OCI-LY1 (cell line): ENCODE measurements around the gene ZC2HC1B.

Experiments
- H2AFZ ChIP-seq: fragments of 200-600 bp; sonication (generic), shearing (Covaris generic); 2 replicates; pipeline ENCODE4 v1.6.0; 2014; ENCODE audit warnings: antibody characterized with exemption, mild to moderate bottlenecking, low read length
- H3F3A ChIP-seq: fragments of 200-600 bp; sonication (generic), shearing (Covaris generic); 2 replicates; pipeline ENCODE4 v1.6.0; 2014; ENCODE audit warnings: mild to moderate bottlenecking, antibody characterized with exemption, low read length, moderate library complexity; ENCODE audit not compliant: insufficient read depth
- H3K27ac ChIP-seq: fragments of 200-600 bp; sonication (generic); 2 replicates; pipeline ENCODE4 v1.5.1; 2014; ENCODE audit warnings: low read length, mixed run types, mild to moderate bottlenecking, low read depth; ENCODE audit not compliant: poor library complexity, severe bottlenecking
- H3K27me3 ChIP-seq: fragments of 200-600 bp; sonication (generic); 2 replicates; pipeline ENCODE4 v1.6.0; 2014; ENCODE audit warnings: antibody characterized with exemption, mild to moderate bottlenecking, low read length, moderate library complexity; ENCODE audit not compliant: insufficient read depth
- H3K36me3 ChIP-seq: fragments of 200-600 bp; sonication (generic); 2 replicates; pipeline ENCODE4 v1.6.1; 2014; ENCODE audit warnings: mild to moderate bottlenecking, antibody characterized with exemption, low read length, moderate library complexity, mixed read lengths; ENCODE audit not compliant: insufficient read depth
- H3K4me1 ChIP-seq: fragments of 200-600 bp; sonication (generic); 2 replicates; pipeline ENCODE4 v1.5.1; 2014; ENCODE audit warnings: mild to moderate bottlenecking, low read length, moderate library complexity; ENCODE audit not compliant: insufficient read depth, severe bottlenecking
- H3K4me2 ChIP-seq: fragments of 200-600 bp; sonication (generic), shearing (Covaris generic); 2 replicates; pipeline ENCODE4 v1.6.1; 2014; ENCODE audit warnings: low read length
- H3K4me3 ChIP-seq: fragments of 200-600 bp; sonication (generic); 2 replicates; pipeline ENCODE4 v1.5.1; 2014; ENCODE audit warnings: low read length, low read depth, mild to moderate bottlenecking, mixed read lengths; ENCODE audit not compliant: poor library complexity, severe bottlenecking
- H3K79me2 ChIP-seq: fragments of 200-600 bp; shearing (Covaris generic); 2 replicates; pipeline ENCODE4 v1.6.1; 2016; ENCODE audit warnings: mixed run types, low read length, mixed read lengths; ENCODE audit not compliant: insufficient read depth
- H3K9ac ChIP-seq: fragments of 200-600 bp; sonication (generic), shearing (Covaris generic); 2 replicates; pipeline ENCODE4 v1.6.1; 2014; ENCODE audit warnings: mild to moderate bottlenecking, low read length, mixed read lengths
- H3K9me2 ChIP-seq: fragments of 200-600 bp; sonication (generic), shearing (Covaris generic); 2 replicates; pipeline ENCODE4 v1.6.1; 2014; ENCODE audit warnings: low read depth, mild to moderate bottlenecking, low read length, mixed read lengths
- H3K9me3 ChIP-seq: fragments of 200-600 bp; shearing (Covaris generic); 2 replicates; pipeline ENCODE4 v1.6.1; 2014; ENCODE audit warnings: low read length, mixed read lengths
- H4K20me1 ChIP-seq: fragments of 200-600 bp; sonication (generic), shearing (Covaris generic); 2 replicates; pipeline ENCODE4 v1.6.0; 2016; ENCODE audit warnings: mild to moderate bottlenecking, low read length; ENCODE audit not compliant: insufficient read depth
- CTCF ChIP-seq: fragments of 200-600 bp; sonication (generic), shearing (Covaris generic); IDR thresholded peaks from 2 replicates; pipeline ENCODE4 v1.5.1; 2017; ENCODE audit warnings: mild to moderate bottlenecking, antibody characterized with exemption, low read length, moderate library complexity, mixed read lengths
- EZH2 ChIP-seq: fragments of 200-600 bp; sonication (generic), shearing (Covaris generic); IDR thresholded peaks from 2 replicates; pipeline ENCODE4 v1.8.0; 2017; ENCODE audit warnings: borderline replicate concordance, mixed run types, mild to moderate bottlenecking, antibody characterized with exemption, low read length, moderate library complexity, mixed read lengths

The ZC2HC1B gene

GRCh38 chr6:143877584-143878271 is 13.5 kb downstream of the ZC2HC1B start:
- no peaks in the 10 kb centered on the region for H3K36me3 ChIP-seq
- H3K9ac ChIP-seq, result no peak overlapping the region
- no peaks in the 10 kb centered on the region for H3K79me2 ChIP-seq
- H3K9me3 ChIP-seq, result no peaks in the 10 kb centered on the region
- no peak for TF ChIP-seq EZH2
- no peak for TF ChIP-seq CTCF
- no peak overlapping the region for H2AFZ ChIP-seq
- no peaks in the 10 kb centered on the region for H3K9me2 ChIP-seq
- no peak overlapping the region for H3K4me3 ChIP-seq
- H3K27me3 ChIP-seq, result no peaks in the 10 kb centered on the region
- H3K27ac ChIP-seq, result no peak overlapping the region
- no peak overlapping the region for H3K4me2 ChIP-seq
- H3K4me1 ChIP-seq, result no peaks in the 10 kb centered on the region
- H4K20me1 ChIP-seq, result no peaks in the 10 kb centered on the region
- H3F3A ChIP-seq, result no peaks in the 10 kb centered on the region

GRCh38 chr6:143878272-143878760 is 14.0 kb downstream of the ZC2HC1B start:
- Histone ChIP-seq H3K9me2 (no peaks in the 10 kb centered on the region), H3K36me3 (no peaks in the 10 kb centered on the region), H3K9me3 (no peaks in the 10 kb centered on the region), H3K4me1 (no peaks in the 10 kb centered on the region), H4K20me1 (no peaks in the 10 kb centered on the region), H3K4me2 (no peak overlapping the region), H3K79me2 (no peaks in the 10 kb centered on the region), H2AFZ (no peak overlapping the region), H3K27me3 (no peaks in the 10 kb centered on the region), H3F3A (no peaks in the 10 kb centered on the region), H3K27ac (no peak overlapping the region), H3K9ac (no peak overlapping the region), H3K4me3 (no peak overlapping the region)
- TF ChIP-seq CTCF, result no peak
- TF ChIP-seq EZH2, result no peak

GRCh38 chr6:143880412-143880811 is 16.1 kb downstream of the ZC2HC1B start:
- Histone ChIP-seq H3K9me3 (no peaks in the 10 kb centered on the region), H2AFZ (no peak overlapping the region), H4K20me1 (no peaks in the 10 kb centered on the region), H3K36me3 (no peaks in the 10 kb centered on the region), H3K9me2 (no peaks in the 10 kb centered on the region), H3K79me2 (no peaks in the 10 kb centered on the region), H3K4me2 (no peak overlapping the region), H3K9ac (no peak overlapping the region), H3K4me1 (no peaks in the 10 kb centered on the region), H3K27ac (no peak overlapping the region), H3K4me3 (no peak overlapping the region), H3F3A (no peaks in the 10 kb centered on the region), H3K27me3 (no peaks in the 10 kb centered on the region)
- TF ChIP-seq CTCF (no peak), EZH2 (no peak)
